Right lung (tissue), 10 donors: ENCODE measurements around the gene PLP2. TPM values are rescaled to one million over a fixed set of nuclear protein-coding genes. Genes with fewer than 3 reads are reported as not detected.
A peak's percentile ranks its signal among the peaks of the same experiment; 100 is the strongest.
"Not testable (repeated sequence)": the region's sequence is repeated elsewhere in the genome, so short reads cannot be mapped to it uniquely, and the experiment has no call there.

Experiments used
- DNase-seq, 2 donors: peaks; one replicate each; pipeline ENCODE4 v3.0.0-alpha.2; 2013
- long read RNA-seq, 8 donors: transcript quantifications; one replicate each; lab custom pipeline, GENCODE V29; 2026
- polyA plus RNA-seq, 5 donors: library from polyadenylated mRNA; unstranded; fragments of 120-200 nt; gene quantifications; one replicate each; pipeline versions ENCODE4 v1.2.1 to v1.2.3, GENCODE V29; 2013; ENCODE audit warnings: inconsistent platforms in 1 of 5, low replicate concordance in 1 of 5; ENCODE audit not compliant: insufficient read length in 5 of 5, insufficient read depth in 1 of 5

Gene PLP2
- polyA plus RNA-seq: 10 to 100 TPM; 41.4 to 63.7 (median 55.9) TPM
- long read RNA-seq, donor 1, transcript PLP2-202 (5 exons, 1,079 nt): major isoform, 52 of 87 reads
- long read RNA-seq, donor 1, partial matches to known transcripts: 33 of 87 reads
- long read RNA-seq, donor 1, other reads (novel, unspliced or antisense): 0 of 87 reads
- long read RNA-seq, donor 2, transcript PLP2-202 (5 exons, 1,079 nt): major isoform, 9 of 9 reads
- long read RNA-seq, donor 2, partial matches to known transcripts: 0 of 9 reads
- long read RNA-seq, donor 2, other reads (novel, unspliced or antisense): 0 of 9 reads
- long read RNA-seq, donor 3, transcript PLP2-202 (5 exons, 1,079 nt): major isoform, 39 of 64 reads
- long read RNA-seq, donor 3, partial matches to known transcripts: 25 of 64 reads
- long read RNA-seq, donor 3, other reads (novel, unspliced or antisense): 0 of 64 reads
- long read RNA-seq, donor 4, transcript PLP2-202 (5 exons, 1,079 nt): major isoform, 18 of 18 reads
- long read RNA-seq, donor 4, partial matches to known transcripts: 0 of 18 reads
- long read RNA-seq, donor 4, other reads (novel, unspliced or antisense): 0 of 18 reads
- long read RNA-seq, donor 5, transcript PLP2-202 (5 exons, 1,079 nt): major isoform, 31 of 32 reads
- long read RNA-seq, donor 5, partial matches to known transcripts: 0 of 32 reads
- long read RNA-seq, donor 5, other reads (novel, unspliced or antisense): 0 of 32 reads
- long read RNA-seq, donor 6, transcript PLP2-202 (5 exons, 1,079 nt): major isoform, 49 of 59 reads
- long read RNA-seq, donor 6, partial matches to known transcripts: 10 of 59 reads
- long read RNA-seq, donor 6, other reads (novel, unspliced or antisense): 0 of 59 reads
- long read RNA-seq, donor 7, transcript PLP2-202 (5 exons, 1,079 nt): major isoform, 11 of 11 reads
- long read RNA-seq, donor 7, partial matches to known transcripts: 0 of 11 reads
- long read RNA-seq, donor 7, other reads (novel, unspliced or antisense): 0 of 11 reads
- long read RNA-seq, donor 8, transcript PLP2-202 (5 exons, 1,079 nt): major isoform, 14 of 20 reads
- long read RNA-seq, donor 8, partial matches to known transcripts: 6 of 20 reads
- long read RNA-seq, donor 8, other reads (novel, unspliced or antisense): 0 of 20 reads

DNA sequence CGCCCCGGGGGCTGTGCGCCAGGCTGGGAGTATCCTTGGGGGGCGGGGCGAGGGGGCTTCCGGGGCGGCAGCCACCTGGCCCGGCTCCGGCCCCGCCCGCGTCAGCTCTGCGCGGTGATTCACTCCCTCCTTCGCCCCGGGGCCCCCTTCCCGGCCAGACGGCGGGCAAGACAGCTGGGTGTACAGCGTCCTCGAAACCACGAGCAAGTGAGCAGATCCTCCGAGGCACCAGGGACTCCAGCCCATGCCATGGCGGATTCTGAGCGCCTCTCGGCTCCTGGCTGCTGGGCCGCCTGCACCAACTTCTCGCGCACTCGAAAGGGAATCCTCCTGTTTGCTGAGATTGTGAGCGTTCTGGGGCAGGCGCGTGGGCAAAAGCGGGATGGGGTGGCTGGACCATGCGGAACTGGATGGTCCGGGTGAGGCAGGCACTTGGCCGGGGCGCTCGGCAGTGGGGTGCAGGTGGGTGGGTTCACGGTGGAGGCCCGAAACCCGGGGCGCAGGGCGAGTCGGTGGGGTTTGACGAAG, at the start of gene PLP2:
PLP2 (plus strand) TSS at position 147 of the 528 bp plus-strand sequence; CDS start at position 250, 103 bp downstream.
- DNase-seq: no peak

- DNase-seq: no peak
Observed at GRCh38 chrX:49122499-49122898, 49.2 kb upstream of the PLP2 start.

- not testable (repeated sequence) for DNase-seq
Observed at GRCh38 chrX:49127742-49128258, 43.9 kb upstream of the PLP2 start.

GRCh38 chrX:49129427-49129826, 42.3 kb upstream of the PLP2 start:
- no peak for DNase-seq

DNA sequence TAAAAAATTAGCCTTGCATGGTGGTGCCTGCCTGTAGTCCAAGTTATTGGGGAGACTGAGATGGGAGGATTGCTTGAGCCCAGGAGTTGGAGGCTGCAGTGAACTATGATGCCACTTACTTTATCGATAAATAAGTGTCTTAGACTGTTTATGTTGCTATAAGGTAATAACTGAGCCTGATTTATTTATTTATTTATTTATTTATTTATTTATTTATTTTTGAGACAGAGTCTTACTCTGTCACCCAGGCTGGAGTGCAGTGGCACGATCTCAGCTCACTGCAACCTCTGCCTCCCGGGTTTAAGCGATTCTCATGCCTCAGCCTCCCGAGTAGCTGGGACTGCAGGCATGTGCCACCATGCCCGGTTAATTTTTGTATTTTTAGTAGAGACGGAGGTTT, 39.4 kb upstream of the PLP2 start:
- DNase-seq: not testable (repeated sequence)

- no peak for DNase-seq
Observed at GRCh38 chrX:49133759-49134158, 37.9 kb upstream of the PLP2 start.

DNA sequence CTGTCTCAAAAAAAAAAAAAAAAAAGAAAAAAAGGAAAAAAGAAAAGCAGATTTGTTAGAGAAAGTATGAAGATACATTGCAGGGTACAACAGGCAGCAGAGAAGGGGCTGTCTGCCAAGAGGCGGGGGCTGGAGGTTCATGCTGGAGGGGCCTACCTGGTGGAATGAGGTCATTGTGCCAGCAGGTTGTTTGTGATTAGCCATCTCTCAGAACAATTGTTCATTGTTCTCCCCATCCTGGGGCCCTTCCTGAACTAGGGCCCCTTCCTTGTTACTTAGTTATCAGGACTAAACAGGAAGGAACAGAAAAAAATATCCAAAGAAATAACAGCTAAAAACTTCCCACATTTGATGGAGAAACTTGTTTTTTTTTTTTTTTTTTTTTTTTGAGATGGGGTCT, 34.2 kb upstream of the PLP2 start:
- no peak for DNase-seq

DNA sequence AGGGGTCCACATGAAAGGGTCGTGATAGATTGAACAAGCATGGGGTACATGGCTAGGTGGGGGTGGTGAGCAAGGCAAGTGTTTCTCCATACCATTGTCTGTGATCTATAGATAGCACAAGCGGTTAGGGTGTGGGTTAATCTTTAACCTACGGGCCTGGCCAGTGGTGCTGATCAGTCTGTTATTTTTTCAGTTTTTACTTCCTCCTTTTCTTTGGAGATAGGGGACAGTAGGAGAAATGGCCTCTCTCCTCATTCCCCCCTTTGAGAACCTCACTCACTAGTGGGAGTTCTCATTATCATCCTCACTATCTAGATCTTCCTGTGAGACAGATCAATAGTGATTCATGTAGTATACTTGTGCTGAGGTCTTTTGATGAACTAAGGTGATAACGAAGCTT, 32.0 kb upstream of the PLP2 start:
- DNase-seq: no peak

DNA sequence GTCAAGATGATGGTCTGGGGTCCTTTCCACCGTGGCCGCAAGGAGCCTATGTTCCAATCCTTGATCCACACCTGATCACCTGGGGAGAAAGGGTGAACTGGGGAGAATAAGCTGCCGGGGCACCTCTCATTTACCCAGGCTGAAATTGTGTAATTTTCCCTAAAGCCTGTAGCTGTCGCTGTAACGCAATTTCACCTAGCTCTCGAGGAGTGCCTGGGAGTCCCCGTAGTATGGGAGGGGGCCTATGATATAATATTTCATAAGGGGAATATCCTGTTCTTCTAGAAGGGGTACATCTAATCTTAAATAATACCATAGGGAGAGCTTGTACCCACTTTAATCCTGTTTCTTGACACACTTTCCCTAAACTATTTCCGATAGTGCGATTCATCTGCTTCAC, 29.4 kb upstream of the PLP2 start:
- DNase-seq: not testable (repeated sequence)

DNA sequence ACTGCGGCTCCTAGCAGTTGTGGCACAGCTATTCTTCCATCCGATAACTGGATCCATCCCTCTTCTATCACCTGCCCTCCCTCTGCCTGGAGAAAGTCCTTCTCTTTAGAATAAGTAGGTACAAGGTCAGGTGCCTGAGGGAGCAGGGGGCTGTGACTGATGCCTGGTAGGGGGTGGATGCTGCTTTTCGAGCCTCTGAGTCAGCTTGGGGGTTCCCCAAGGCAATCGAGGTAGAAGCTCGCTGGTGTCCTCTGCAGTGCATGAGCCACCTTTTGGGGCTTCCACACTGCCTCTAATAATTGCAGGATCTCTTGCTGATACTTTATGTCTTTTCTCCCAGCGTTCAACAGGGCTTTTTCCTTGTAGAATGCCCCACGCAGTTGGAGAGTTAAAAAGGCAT, 28.5 kb upstream of the PLP2 start:
- DNase-seq: not testable (repeated sequence)

- no peak for DNase-seq
Observed at GRCh38 chrX:49147282-49147681, 24.4 kb upstream of the PLP2 start.

- no peak for DNase-seq
Observed at GRCh38 chrX:49147936-49148335, 23.8 kb upstream of the PLP2 start.

DNA sequence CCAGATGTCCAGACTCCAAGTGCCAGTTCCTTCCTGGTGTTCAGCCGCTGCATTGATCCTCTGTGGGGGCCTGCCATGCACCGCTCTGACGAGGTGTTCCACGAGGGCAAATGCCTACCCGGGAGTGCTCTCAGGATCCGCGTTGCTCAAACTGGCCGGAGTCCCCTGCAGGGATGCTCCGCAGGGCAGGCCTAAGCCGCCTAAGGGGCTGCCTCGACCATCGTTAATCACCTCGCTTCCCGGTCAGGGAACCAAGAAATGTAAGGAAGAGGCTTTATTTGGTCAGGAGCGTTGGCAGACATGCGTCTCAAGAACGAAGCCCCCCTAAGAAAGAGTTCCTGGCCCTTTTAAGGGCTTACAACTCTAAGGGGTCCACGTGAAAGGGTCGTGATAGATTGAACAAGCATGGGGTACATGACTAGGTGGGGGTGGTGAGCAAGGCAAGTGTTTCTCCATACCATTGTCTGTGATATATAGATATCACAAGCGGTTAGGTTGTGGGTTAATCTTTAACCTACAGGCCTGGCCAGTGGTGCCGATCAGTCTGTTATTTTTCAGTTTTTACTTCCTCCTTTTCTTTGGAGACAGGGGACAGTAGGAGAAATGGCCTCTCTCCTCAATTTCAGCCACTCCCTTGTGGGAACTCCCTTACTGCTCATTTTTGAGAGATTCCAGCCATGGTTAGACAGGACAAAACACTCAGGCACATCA, 23.2 kb upstream of the PLP2 start:
- DNase-seq: not testable (repeated sequence)

DNA sequence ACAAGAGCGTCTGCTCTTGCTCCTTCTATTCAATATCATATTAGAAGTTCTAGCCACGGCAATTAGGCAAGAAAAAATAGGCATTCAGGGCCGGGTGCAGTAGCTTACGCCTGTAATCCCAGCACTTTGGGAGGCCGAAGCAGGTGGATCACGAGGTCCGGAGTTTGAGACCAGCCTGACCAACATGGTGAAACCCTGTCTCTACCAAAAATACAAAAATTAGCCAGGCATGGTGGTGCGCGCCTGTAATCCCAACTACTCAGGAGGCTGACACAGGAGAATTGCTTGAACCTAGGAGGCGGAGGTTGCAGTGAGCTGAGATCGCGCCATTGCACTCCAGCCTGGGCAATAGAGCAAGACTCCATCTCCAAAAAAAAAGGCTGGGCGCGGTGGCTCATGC, 22.4 kb upstream of the PLP2 start:
- not testable (repeated sequence) for DNase-seq

DNA sequence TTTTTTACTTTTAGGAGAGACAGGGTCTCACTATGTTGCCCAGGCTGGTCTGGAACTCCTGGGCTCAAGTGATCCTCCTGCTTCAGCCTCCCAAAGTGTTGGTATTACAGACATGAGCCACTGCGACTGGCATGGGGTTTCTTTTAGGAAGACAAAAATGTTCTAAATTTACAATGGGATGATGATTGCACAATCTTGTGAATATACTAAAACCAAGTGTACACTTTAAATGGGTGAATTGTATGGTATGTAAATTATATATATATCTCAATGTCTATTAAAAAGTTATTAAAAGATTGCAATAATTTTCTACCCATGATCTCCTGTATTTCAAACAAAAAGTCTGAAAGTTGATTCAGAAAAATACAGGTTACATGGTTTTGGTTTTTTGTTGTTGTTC, 18.2 kb upstream of the PLP2 start:
- DNase-seq: no peak

DNA sequence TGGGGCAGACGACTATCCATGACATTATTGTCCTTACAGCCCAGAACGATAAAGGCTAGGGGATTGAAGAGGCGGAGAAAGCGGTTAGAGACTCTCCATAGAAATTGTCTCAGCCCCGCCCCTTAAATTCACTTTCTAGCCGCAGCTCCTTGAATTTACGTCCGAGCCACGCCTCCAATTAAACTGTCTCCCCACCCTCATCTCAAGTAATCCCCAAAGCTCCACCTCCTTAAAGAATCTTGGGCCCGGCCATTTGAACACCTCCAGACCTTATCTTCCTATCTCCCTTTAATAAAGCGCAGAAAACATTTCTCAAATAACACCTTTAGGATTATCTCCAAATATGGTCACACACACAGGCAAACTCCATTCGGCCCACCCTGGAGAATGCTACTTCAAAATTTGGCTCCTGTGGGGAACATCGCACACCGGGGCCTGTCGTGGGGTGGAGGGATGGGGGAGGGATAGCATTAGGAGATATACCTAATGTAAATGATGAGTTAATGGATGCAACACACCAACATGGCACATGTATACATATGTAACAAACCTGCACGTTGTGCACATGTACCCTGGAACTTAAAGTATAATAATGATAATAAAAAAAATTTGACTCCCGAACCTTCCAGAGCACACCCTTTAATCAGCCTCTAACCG, 16.3 kb upstream of the PLP2 start:
- peak; percentile 45 to 54 for DNase-seq

- DNase-seq: peak; percentile 82 to 85
Observed at GRCh38 chrX:49155900-49156837, 15.5 kb upstream of the PLP2 start.

GRCh38 chrX:49157194-49157593, 14.5 kb upstream of the PLP2 start:
- DNase-seq: no peak

DNA sequence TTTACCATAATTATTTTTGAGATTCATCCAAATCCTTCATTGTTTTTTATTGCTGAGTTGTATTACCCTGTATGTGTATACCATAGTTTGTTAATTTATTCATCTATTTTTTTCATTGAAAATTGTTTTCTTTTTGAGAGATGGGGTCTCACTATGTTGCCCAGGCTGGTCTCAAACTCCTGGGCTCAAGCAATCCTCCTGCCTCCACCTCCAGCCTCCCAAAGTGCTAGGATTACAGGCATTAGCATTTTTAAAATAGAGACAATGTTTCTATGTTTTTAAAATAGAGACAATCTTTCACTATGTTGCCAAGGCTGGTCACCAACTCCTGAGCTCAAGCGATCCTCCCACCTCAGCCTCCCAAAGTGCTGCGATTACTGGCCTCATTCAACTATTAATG, 10.8 kb upstream of the PLP2 start:
- DNase-seq: no peak
